HG03045 (cell line): ENCODE measurements around the gene TATDN2.
"Not testable (repeated sequence)": the region's sequence is repeated elsewhere in the genome, so short reads cannot be mapped to it uniquely, and the experiment has no call there.

ENCODE experiments used
- ATAC-seq: cut with Tn5 transposase; IDR thresholded peaks from one replicate; pipeline ENCODE4 v1.9.1; 2021; ENCODE audit warnings: mild to moderate bottlenecking, moderate library complexity; ENCODE audit not compliant: unreplicated experiment

Gene TATDN2

DNA sequence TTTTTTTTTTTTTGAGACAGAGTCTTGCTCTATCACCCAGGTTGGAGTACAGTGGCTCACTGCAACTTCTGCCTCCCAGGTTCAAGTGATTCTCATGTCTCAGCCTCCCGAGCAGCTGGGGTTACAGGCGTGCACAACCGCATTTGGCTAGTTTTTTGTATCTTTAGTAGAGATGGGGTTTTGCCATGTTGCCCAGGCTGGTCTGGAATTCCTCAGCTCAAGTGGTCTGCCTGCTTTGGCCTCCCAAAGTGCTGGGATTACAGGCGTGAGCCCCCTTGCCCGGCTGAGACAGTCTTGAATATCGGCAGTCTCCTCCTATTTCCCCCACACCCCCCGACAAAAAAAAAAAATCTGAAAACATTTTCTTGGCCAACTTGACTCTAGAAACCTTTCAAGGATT is 18.7 kb downstream of the TATDN2 start:
- ATAC-seq, result not testable (repeated sequence)

- ATAC-seq, result no peak
Observed at GRCh38 chr3:10268116-10268515, 19.9 kb downstream of the TATDN2 start.

- no peak for ATAC-seq
Observed at GRCh38 chr3:10268930-10269329, 20.7 kb downstream of the TATDN2 start.

- no peak for ATAC-seq
Observed at GRCh38 chr3:10269443-10269842, 21.2 kb downstream of the TATDN2 start.

- ATAC-seq, result not testable (repeated sequence)
Observed at GRCh38 chr3:10272476-10272875, 24.2 kb downstream of the TATDN2 start.

GRCh38 chr3:10272977-10273376 is 24.7 kb downstream of the TATDN2 start:
- ATAC-seq, result no peak

- ATAC-seq, result no peak
Observed at GRCh38 chr3:10273702-10274305, 25.5 kb downstream of the TATDN2 start.

- no peak for ATAC-seq
Observed at GRCh38 chr3:10274601-10275000, 26.3 kb downstream of the TATDN2 start.

- ATAC-seq, result no peak
Observed at GRCh38 chr3:10277115-10277625, 28.9 kb downstream of the TATDN2 start.

DNA sequence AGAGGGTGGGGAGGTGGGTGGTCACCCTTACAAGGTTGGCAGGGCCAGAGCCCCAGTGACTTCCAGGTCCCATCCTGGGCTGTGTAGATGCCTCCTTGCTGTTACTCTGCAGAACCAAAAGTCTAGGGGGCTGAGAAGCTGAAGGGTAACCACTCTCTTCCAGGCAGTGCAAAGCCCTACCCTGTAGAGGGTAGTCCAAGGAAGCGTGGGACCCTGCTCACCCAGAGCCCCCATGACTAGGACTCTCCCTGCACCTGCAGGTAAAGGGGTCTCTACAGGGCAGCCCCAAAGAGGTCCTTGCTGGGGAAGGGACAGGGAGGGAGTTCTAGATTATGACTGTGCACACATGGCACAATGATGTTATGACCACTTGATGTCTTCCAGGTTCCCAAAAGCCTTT is 30.2 kb downstream of the TATDN2 start:
- no peak for ATAC-seq

GRCh38 chr3:10279384-10280176 is 31.3 kb downstream of the TATDN2 start:
- no peak for ATAC-seq

DNA sequence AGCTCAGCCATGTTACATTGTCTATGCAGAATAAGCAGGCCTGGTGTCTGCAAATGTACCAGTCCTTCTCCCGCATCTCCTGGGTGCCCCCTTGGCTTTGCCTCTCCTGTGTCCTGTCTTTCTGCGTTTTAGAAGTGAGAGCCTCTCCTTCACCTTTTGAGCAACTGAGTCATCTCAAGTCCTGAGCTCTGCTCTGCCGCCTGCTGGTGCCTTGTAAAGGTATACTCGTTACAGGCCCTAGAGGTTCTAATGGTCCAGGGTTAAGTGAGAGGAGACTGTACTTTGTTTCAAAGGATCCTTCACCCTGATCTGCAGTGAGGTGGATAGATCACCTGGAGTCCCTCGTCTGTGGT is 31.9 kb downstream of the TATDN2 start:
- ATAC-seq, result no peak

DNA sequence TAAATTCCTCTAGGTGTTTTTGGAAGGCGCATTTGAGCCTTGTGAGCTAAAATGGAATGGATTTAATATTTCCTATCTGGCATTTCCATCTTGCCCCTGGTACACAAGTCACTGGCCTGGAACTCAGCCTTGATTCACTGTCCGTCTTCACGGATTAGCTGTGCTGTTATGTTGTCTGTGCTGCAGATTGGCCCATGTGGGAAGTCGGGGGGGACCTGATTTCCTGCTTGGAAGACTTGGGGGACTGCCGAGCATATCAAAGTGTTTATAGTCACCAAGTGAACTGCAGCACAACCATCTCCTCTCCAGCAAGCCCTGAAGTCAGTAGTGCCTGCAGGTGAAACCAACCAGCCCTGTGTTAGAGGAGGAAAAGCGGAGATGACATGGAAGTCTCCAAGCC is 32.3 kb downstream of the TATDN2 start:
- ATAC-seq, result no peak

DNA sequence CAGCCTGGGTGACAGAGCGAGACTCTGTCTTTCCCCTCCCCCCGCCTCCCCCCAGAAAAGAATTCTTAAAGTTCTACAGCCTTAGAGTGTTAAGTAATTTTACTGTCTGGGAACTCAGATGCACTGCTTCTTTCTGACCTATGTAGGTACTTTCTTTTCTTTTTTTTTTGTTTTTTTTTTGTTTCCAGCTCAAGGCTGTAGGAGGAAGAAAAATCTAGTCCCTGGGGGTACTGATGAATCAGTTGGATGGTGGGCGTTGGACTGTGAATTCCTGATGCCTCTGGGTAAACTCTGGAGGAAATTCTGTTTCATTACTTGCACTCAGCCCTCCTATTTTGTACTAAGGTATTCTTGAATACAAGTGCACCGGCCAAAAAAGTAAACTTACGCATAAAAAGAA is 33.7 kb downstream of the TATDN2 start:
- no peak for ATAC-seq

DNA sequence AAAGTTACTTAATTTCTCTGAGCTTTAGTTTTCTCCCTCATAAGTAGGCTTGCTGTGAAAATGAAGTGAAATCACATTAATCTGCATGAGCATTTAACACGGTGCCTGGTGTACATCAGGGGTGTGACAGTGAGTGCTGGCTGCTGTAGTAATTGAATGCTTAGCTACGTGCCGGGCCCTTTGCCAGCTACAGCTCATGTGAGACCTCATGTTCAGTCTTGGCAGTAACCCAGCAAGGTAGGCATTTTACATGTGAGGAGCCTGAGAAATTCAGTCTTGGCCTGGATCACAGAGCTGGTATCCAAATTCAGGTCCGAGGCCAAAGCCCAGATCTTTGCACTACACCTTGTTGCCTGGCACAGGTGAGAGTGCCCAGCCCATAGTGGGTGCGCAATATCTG is 35.4 kb downstream of the TATDN2 start:
- ATAC-seq, result no peak

- ATAC-seq, result no peak
Observed at GRCh38 chr3:10284496-10284895, 36.2 kb downstream of the TATDN2 start.

DNA sequence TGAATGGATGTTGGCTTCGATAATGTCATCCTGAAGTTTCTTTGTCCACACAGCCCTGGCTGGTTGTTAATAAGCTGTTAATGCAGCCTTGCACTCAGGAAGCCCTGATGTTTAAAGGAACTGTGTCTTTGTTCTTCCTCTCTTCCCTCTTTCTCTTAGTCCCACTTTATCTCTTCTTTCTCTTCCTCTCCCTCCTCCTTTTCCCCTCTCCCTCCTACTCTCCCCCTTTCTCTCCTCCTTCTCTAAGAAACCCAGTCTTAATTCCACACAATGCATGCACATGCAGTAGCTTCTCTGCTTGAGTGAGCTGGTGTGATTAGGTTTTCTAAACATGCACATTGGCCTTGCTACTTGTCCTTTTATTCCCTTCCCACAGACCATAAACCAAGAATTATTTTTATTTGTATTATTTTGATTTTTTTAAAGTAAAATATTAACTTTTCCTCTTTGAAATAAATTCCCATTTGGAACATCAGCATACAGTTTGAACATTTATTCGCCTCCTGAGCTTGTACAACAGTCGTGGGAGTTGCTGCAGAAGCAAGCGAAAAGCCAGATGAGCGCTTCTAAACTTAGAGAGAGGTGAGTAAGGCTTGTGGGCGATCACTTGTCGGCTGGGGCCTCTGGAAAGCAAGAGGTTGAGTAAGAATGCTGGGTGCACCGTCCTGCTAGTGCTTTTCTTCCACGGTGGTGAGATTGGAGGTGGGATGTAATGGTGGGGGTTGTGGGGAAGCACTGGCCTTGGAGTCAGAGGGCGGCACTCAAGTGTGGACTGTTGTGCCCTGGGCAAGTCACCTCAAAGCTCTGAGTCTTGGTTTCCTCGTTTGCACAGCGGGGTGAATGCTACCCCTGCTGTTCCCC is 37.2 kb downstream of the TATDN2 start:
- no peak for ATAC-seq

DNA sequence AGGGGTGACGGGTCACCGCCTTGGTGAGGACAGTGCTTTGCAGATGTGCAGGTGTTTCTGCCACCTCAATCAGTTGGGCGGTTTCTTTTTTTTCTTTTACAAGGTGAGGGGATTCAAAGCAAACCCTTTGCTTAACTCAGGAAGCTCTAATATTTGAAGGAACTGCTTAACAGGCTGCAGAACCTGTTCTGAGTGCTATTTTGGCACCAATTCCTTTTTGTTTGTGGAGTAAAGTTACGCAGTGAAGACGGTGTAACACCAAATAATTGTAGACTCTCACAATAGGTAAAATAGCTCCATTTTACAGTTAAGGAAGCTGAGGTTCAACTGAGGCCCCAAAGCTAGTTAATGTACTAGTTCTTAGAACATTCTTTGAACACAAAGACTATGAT is 37.9 kb downstream of the TATDN2 start:
- no peak for ATAC-seq

DNA sequence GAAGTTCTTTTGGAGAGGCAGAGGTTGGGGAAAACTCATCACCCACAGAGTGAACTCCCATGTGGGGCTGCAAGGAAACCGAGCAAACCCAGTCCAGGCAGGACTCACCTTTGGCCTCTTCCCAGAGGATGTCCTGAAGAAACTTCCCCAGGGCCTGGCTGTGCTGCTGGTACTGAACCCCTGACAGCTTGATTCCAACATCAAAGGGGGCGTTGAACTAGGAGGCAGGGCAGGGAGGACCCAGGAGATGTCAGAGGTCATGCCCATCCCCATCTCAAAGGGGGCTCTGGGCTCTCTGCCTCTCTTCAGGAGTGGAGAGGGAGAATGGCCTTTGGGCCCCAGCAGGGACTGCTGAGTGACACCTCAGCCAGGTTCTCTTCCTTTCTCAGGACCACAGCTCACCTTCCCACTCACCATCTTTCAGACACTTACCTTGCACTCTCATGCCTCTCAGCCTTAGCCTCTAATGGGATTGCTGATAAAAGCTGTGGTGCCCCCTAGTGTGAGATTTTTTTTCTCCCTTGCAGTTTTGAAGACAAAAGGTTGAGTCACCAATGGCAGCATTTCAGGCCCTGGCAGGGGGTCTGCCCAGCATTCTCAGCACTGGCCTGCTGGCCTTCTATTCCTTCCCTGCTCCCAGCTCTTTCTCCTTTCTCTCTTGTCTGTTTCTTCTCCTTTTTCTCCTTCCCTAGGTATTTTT is 38.5 kb downstream of the TATDN2 start:
- no peak for ATAC-seq

- no peak for ATAC-seq
Observed at GRCh38 chr3:10287936-10288574, 39.8 kb downstream of the TATDN2 start.

DNA sequence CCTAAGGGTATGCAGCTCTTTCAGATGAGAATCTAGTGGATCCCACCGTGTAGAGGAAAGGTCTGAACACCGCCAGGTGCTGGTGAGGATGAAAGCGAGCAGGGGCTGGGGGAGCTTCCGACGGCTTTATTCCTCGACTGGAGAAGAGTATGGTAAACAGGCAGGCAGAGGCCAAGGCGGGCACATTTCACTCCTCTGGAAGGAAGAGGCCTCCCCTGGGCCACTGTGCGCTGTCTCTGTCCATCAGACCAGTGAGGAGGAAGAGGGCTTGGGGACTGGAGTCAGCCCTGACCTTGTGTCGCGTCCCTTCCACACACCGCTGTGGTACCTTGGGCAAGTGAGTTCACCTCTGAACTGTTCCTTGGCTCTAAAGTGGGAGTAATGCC is 40.3 kb downstream of the TATDN2 start:
- ATAC-seq, result no peak
